Endodermal cell (in vitro differentiated cells): ENCODE results near the gene ZNF587B. TPM values are rescaled to one million over a fixed set of nuclear protein-coding genes. Genes with fewer than 3 reads are reported as not detected.
"Not testable (repeated sequence)": the region's sequence is repeated elsewhere in the genome, so short reads cannot be mapped to it uniquely, and the experiment has no call there.

Experiments used
- DNase-seq: peaks from one replicate; pipeline ENCODE4 v3.0.0-alpha.2; 2017
- H3K27ac ChIP-seq: 2 replicates; pipeline ENCODE4 v1.5.1; 2013; ENCODE audit warnings: mild to moderate bottlenecking, low read depth, low read length, moderate library complexity
- H3K27me3 ChIP-seq: 2 replicates; pipeline ENCODE4 v1.6.1; 2013; ENCODE audit warnings: mild to moderate bottlenecking, low read length, moderate library complexity; ENCODE audit not compliant: insufficient read depth, control insufficient read depth, poor library complexity, severe bottlenecking
- H3K36me3 ChIP-seq: 2 replicates; pipeline ENCODE4 v1.7.0; 2013; ENCODE audit warnings: mild to moderate bottlenecking, low read length, moderate library complexity; ENCODE audit not compliant: control insufficient read depth, insufficient read depth
- H3K4me1 ChIP-seq: one replicate; pipeline ENCODE4 v1.7.0; 2013; ENCODE audit warnings: low read length; ENCODE audit not compliant: control insufficient read depth, insufficient read depth
- H3K4me3 ChIP-seq: 2 replicates; pipeline ENCODE4 v1.5.1; 2013; ENCODE audit warnings: mild to moderate bottlenecking, low read length, moderate library complexity
- H3K9ac ChIP-seq: 2 replicates; pipeline ENCODE4 v1.6.1; 2013; ENCODE audit warnings: mild to moderate bottlenecking, low read length, moderate library complexity; ENCODE audit not compliant: poor library complexity, severe bottlenecking; ENCODE audit errors: extremely low read depth
- H3K9me3 ChIP-seq: 2 replicates; pipeline ENCODE4 v1.6.1; 2013; ENCODE audit warnings: mild to moderate bottlenecking, low read length, moderate library complexity; ENCODE audit not compliant: control insufficient read depth
- H3K27ac Mint-ChIP-seq: 2 replicates; pipeline ENCODE4 v1.8.0; 2020; ENCODE audit warnings: mixed read lengths
- H3K27me3 Mint-ChIP-seq: 2 replicates; pipeline ENCODE4 v1.8.0; 2021; ENCODE audit warnings: mild to moderate bottlenecking, mixed read lengths; ENCODE audit not compliant: insufficient read depth
- H3K36me3 Mint-ChIP-seq: 2 replicates; pipeline ENCODE4 v1.8.0; 2020; ENCODE audit warnings: low read depth, mixed read lengths
- H3K4me1 Mint-ChIP-seq: 2 replicates; pipeline ENCODE4 v1.8.0; 2020; ENCODE audit warnings: mixed read lengths
- H3K4me3 Mint-ChIP-seq: 2 replicates; pipeline ENCODE4 v1.8.0; 2020; ENCODE audit warnings: mild to moderate bottlenecking, moderate library complexity, mixed read lengths
- H3K9me3 Mint-ChIP-seq: 2 replicates; pipeline ENCODE4 v1.8.0; 2020; ENCODE audit warnings: mild to moderate bottlenecking, mixed read lengths
- WGBS, 2 experiments: methylation state at CpG; one replicate each; pipeline versions ENCODE4 v1.1.5 to v1.1.7; 2013; ENCODE audit warnings: missing lambda C conversion rate in 2 of 2, mixed read lengths in 1 of 2; ENCODE audit not compliant: insufficient coverage in 1 of 2, insufficient read length in 1 of 2; 5-methylcytosine and 5-hydroxymethylcytosine counted together
- total RNA-seq, 2 donors: library from RNA; stranded (reverse); fragmentation: NEBNext Ultra II Directional in 1 of 2; extraction: Animal tissue kit (Norgen Biotek cat#: 25700) in 1 of 2; gene quantifications; 2 replicates in 1 of 2; 3 replicates in 1 of 2; pipeline ENCODE4 v1.2.1, GENCODE V29; 2021
- TF ChIP-seq, protein P1 (sequence below): fragments of 200-600 bp; sonication (generic); conservative IDR thresholded peaks from 2 replicates; pipeline ENCODE4 v1.5.0; 2021; ENCODE audit warnings: antibody characterized with exemption, mild to moderate bottlenecking

Gene ZNF587B
- total RNA-seq, 2 donors from 2014 or later, result 37.0 to 39.9 TPM

DNA sequence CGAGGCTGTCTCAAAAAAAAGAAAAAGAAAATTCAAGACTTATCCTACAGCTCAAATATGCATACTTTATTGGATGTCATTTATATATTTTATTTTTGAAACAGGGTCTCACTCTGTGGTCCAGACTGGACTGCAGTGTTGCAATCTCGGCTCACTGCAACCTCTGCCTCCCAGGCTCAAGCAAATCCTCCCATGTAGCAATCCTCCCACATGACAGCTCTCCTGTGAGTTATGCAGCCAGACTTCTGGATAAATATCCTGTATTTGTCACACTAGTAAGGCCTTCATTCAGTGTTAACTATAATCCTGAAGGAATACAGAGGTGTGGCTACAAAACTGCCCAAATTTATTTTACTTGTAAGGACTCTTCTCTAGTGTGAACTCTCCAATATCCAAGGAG lies 22.6 kb upstream of the ZNF587B start:
- Histone ChIP-seq H3K9ac (no peak overlapping the region), H3K36me3 (peaks cover 57% of the 10 kb centered on the region), H3K9me3 (peaks cover 4% of the 10 kb centered on the region), H3K4me1 (peaks cover 3% of the 10 kb centered on the region), H3K4me3 (no peak overlapping the region), H3K27me3 (no peaks in the 10 kb centered on the region), H3K27ac (no peak overlapping the region)
- Mint-ChIP-seq H3K4me3 (no peak overlapping the region), H3K4me1 (peaks cover 39% of the 10 kb centered on the region), H3K9me3 (peaks cover 6% of the 10 kb centered on the region), H3K27ac (peak overlapping the region; percentile 3), H3K36me3 (peaks cover 61% of the 10 kb centered on the region), H3K27me3 (no peaks in the 10 kb centered on the region)
- WGBS, 2 experiments, result 100% methylated on average over 1 of the region's 2 CpGs
- TF ChIP-seq, protein P1, sequence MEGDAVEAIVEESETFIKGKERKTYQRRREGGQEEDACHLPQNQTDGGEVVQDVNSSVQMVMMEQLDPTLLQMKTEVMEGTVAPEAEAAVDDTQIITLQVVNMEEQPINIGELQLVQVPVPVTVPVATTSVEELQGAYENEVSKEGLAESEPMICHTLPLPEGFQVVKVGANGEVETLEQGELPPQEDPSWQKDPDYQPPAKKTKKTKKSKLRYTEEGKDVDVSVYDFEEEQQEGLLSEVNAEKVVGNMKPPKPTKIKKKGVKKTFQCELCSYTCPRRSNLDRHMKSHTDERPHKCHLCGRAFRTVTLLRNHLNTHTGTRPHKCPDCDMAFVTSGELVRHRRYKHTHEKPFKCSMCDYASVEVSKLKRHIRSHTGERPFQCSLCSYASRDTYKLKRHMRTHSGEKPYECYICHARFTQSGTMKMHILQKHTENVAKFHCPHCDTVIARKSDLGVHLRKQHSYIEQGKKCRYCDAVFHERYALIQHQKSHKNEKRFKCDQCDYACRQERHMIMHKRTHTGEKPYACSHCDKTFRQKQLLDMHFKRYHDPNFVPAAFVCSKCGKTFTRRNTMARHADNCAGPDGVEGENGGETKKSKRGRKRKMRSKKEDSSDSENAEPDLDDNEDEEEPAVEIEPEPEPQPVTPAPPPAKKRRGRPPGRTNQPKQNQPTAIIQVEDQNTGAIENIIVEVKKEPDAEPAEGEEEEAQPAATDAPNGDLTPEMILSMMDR, result no peak
- no peak for DNase-seq

DNA sequence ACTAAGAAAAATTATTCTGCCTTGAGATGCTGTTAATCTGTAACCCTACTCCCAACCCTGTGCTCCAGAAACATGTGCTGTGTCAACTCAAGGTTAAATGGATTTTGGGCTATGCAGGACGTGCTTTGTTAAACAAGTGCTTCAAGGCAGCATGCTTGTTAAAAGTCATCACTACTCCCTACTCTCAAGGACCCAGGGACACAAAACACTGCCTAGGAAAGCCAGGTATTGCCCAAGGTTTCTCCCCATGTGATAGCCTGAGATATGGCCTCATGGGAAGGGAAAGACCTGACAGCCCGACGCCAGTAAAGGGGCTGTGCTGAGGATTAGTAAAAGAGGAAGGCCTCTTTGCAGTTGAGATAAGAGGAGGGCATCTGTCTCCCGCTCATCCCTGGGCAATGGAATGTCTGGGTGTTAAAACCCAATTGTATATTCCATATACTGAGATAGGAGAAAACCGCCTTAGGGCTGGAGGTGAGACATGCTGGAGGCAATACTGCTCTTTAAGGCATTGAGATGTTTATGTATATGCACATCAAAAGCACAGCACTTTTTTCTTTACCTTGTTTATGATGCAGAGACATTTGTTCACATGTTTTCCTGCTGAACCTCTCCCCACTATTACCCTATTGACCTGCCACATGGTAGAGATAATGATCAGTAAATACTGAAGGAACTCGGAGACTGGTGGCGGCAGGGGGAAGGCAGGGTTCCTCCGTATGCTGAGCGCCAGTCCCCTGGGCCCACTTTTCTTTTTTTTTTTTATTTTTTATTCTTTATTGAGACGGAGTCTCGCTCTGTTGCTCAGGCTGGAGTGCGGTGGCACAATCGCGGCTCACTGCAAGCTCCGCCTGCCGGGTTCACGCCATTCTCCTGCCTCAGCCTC lies 19.4 kb upstream of the ZNF587B start:
- not testable (repeated sequence) for H3K27me3 Mint-ChIP-seq, H3K27me3 ChIP-seq, H3K4me3 Mint-ChIP-seq, H3K9me3 ChIP-seq, H3K9me3 Mint-ChIP-seq, H3K27ac ChIP-seq, H3K4me1 ChIP-seq
- peak; percentile 67 for DNase-seq
- Histone ChIP-seq H3K9ac (peak overlapping the region; percentile 15), H3K36me3 (peaks cover 58% of the 10 kb centered on the region), H3K4me3 (peak overlapping the region; percentile 8)
- peak overlapping the region; percentile 90 for H3K27ac Mint-ChIP-seq
- H3K4me1 Mint-ChIP-seq, result peaks cover 34% of the 10 kb centered on the region
- WGBS, 2 experiments, result 50 to 76% methylated on average over 2 to 15 of the region's 17 CpGs
- peaks cover 61% of the 10 kb centered on the region for H3K36me3 Mint-ChIP-seq

DNA sequence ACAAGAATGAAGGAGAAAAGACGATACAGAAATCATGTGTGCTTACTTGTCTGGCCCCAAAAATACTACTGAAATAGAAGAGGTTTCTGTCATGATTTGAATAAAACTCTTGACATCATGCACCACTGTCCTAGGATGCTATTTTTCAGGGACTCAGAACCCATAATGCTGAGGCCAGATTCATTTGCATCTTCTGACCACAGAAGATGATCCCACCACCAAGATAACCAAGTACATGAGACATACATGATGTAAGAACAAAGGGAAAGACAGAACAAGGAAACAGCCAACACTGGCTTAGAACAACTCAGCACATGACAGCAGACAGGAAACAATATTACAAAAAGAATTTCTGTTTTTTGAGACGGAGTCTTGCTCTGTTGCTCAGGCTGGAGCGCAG lies 17.9 kb upstream of the ZNF587B start:
- peaks cover 38% of the 10 kb centered on the region for H3K4me1 Mint-ChIP-seq
- WGBS, 2 experiments, result 89 to 92% methylated on average over 3 of the region's 3 CpGs
- peaks cover 48% of the 10 kb centered on the region for H3K36me3 Mint-ChIP-seq
- H3K9me3 ChIP-seq, result no peaks in the 10 kb centered on the region
- TF ChIP-seq, protein P1, result no peak
- DNase-seq, result no peak
- H3K27me3 Mint-ChIP-seq, result no peaks in the 10 kb centered on the region
- H3K36me3 ChIP-seq, result peaks cover 45% of the 10 kb centered on the region
- H3K4me1 ChIP-seq, result peaks cover 8% of the 10 kb centered on the region
- H3K4me3 ChIP-seq, result peak overlapping the region; percentile 96
- H3K9ac ChIP-seq, result no peak overlapping the region
- H3K9me3 Mint-ChIP-seq, result peaks cover 6% of the 10 kb centered on the region
- H3K27me3 ChIP-seq, result no peaks in the 10 kb centered on the region
- H3K4me3 Mint-ChIP-seq, result no peak overlapping the region
- no peak overlapping the region for H3K27ac Mint-ChIP-seq
- no peak overlapping the region for H3K27ac ChIP-seq

DNA sequence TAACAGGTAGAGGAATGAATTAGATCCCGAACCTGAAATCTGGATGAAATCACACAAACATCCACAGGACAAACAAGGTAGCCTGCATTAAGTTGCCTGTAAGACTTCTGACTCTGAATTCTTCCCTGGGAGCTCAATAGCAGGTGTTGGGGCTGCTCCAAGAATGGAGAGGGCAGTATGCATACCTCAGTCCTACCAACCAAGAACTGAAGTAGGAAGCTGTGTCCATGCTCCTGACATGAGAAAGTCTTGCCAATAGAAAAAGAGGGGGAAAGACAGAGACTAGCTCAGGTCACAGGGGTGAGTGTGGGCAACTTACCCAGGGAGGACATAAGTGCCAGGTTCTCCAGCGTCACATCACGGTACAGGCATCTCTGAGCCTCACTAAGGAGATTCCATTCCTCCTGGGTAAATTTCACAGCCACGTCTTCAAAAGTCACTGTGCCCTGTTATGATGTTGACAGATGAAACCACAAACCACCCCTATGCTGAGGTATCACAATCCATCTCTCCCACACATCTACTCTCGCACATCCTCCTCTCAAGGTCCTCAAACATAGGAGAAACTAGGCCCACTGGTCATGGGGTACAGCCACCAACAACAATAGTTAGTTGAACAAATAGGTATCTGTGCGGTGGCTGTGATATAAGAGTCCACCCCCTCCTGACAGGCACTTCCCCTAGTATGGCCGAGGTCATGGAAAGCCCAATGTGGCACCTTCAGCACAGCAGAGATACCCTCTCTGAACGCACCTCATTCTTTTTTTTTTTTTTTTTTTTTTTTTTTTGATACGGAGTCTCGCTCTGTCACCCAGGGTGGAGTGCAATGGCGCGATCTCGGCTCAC lies 16.9 kb upstream of the ZNF587B start:
- H3K9me3 Mint-ChIP-seq, H3K27me3 ChIP-seq, H3K27me3 Mint-ChIP-seq, H3K9me3 ChIP-seq, H3K27ac ChIP-seq, DNase-seq, H3K9ac ChIP-seq, H3K27ac Mint-ChIP-seq: not testable (repeated sequence)
- H3K36me3 Mint-ChIP-seq, result peaks cover 40% of the 10 kb centered on the region
- WGBS, 2 experiments, result 90 to 92% methylated on average over 4 to 10 of the region's 13 CpGs
- peak overlapping the region; percentile 95 for H3K4me3 Mint-ChIP-seq
- H3K4me3 ChIP-seq, result peak overlapping the region; percentile 96
- peaks cover 10% of the 10 kb centered on the region for H3K4me1 ChIP-seq
- peaks cover 41% of the 10 kb centered on the region for H3K4me1 Mint-ChIP-seq
- H3K36me3 ChIP-seq, result peaks cover 35% of the 10 kb centered on the region
